NCI-H2227 (cell line): Measurements from ENCODE around the gene NFASC.

Experiments
- DNase-seq: peaks from one replicate; lab custom pipeline; 2025; ENCODE audit not compliant: unreplicated experiment; lab: John Stamatoyannopoulos, UW

Gene NFASC

DNA sequence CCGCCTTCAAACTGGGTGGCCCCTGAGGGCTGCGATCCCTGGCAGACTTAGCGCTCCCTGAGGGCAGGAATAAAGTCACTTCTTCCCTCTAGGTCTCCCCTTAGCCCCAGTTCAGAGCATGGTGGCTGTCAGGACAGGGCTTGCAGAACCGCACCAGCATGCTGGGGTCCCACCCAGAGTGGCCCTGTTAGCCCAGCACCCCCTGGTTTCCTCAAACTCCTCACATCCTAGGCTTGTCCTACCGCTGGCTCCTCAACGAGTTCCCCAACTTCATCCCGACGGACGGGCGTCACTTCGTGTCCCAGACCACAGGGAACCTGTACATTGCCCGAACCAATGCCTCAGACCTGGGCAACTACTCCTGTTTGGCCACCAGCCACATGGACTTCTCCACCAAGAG, 188.2 kb downstream of the NFASC start:
- no peak for DNase-seq

DNA sequence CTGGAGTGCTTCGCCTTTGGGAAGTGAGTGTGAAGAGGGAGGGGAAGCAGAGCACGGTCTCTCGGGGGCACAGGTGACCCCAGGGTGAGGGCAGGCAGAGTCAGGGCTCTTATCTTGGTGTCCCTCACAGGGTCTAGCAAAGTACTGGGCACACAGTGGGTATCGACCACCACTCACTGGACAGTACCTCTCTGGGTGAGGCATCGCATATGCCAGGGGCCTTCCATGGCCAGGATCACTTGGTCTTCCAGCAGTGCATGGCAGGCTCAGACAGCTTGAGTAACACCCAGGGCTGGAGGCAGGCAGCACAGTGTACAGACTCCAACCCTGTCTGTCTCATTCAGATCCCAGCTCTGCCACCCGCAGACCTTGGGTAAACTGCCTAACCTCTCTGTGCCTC, 189.0 kb downstream of the NFASC start:
- DNase-seq: no peak

DNA sequence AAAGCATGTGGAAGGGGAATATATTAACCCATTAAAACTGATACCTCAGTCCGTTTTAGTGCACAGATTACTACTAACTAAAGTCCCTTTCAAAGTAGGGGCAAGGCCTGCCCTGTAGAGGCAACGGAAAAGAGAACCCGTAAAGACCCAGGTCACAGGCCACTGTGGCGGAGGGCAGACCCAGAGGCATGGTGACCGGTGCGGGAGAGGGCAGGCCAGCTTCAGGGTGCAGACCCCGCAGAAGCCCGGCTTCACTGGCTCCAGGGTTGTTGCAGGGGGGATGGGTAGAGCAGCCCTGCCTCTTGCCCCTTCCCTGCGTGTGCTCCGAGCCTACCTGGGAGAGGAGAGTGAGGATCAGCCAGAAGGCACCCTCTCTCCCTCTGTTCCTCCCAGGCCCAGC, 190.1 kb downstream of the NFASC start:
- DNase-seq: no peak

DNA sequence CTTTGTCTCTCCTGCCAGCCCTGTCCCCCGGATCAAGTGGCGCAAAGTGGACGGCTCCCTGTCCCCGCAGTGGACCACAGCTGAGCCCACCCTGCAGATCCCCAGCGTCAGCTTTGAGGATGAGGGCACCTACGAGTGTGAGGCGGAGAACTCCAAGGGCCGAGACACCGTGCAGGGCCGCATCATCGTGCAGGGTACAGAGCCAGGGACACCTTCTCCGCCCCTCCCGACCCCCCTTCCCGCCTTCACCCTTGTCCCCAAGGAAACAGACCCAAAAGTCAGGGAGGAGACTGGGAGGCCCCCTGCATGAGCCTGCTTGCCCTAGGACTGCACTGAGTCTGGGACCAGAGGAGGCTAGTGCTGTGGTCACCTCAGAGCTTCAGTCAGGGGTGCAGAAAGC, 190.6 kb downstream of the NFASC start:
- DNase-seq: no peak

DNA sequence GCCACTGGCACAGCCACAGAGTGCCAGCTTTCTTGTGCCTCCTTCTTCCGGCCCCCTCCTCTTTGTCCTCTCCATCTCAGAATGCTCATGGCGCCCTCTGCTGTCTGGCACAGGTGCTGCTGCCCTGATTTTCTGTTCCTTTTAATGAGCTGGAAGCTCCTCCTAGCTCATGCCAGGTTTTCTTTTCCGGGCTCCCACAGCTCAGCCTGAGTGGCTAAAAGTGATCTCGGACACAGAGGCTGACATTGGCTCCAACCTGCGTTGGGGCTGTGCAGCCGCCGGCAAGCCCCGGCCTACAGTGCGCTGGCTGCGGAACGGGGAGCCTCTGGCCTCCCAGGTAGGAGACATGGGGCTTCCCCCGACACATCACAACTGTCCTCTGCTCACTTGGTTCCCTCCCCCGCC, 191.0 kb downstream of the NFASC start:
- peak; percentile 92 for DNase-seq

DNA sequence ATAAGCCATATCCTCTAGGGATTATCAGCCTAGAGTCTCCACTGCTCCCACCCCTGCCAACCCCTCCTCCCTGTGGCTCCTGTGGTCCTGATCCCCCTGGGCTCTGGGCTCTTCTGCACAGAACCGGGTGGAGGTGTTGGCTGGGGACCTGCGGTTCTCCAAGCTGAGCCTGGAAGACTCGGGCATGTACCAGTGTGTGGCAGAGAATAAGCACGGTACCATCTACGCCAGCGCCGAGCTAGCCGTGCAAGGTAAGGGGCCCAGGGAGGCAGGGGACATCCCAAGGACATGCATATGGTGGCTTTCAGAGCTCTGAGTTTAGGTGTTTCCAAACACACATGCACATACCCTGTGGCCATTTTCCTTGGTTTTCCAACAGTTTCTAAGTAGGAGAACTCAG, 191.7 kb downstream of the NFASC start:
- no peak for DNase-seq

DNA sequence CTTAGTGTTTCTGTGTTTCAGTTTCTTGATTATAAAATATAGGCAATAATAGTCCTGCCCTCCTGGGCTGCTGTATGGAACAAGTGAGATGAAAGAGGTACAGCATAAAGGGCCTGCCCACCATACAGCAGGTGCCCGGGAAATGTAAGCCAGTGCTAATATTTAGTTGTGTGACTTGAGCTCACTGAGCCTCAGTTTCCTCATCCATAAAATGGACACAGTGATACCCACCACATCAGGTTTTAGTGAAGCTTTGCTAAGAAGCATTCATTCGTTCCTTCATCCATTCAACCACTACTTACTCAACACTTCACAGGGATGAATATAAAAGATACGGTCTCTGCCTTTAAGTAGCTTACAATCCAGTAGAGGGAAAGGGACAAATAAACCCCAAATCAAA, 192.2 kb downstream of the NFASC start:
- no peak for DNase-seq

DNA sequence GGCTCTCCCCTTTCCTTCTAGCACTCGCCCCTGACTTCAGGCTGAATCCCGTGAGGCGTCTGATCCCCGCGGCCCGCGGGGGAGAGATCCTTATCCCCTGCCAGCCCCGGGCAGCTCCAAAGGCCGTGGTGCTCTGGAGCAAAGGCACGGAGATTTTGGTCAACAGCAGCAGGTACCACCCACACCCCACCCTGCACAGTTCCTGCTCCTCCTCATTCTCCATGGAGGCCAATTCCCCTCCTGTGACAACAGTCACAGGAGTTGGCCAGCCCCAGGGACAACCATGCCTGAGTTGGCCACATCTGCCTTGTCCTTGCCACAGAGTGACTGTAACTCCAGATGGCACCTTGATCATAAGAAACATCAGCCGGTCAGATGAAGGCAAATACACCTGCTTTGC, 193.6 kb downstream of the NFASC start:
- no peak for DNase-seq

DNA sequence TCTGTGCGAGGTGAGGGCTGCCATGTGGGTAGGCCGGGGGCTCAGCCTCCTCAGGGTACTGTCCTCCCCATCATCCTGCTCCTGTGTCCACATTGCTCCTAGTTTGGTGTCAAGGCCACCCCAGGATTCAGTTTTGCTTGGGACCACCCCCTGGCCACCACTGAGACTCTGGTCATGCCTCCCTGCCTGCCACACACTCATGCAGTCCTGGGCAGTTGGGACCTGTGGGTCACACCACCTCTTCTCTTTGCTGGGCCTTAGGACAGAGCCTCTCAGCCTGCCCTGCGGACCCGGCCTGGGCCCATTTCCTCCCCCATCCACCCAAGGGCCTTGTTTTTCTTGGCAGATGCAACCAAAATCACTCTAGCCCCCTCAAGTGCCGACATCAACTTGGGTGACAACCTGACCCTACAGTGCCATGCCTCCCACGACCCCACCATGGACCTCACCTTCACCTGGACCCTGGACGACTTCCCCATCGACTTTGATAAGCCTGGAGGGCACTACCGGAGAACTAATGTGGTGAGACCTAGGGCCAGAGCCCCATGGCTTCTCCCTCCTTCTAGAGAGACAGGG, 194.2 kb downstream of the NFASC start:
- no peak for DNase-seq

DNA sequence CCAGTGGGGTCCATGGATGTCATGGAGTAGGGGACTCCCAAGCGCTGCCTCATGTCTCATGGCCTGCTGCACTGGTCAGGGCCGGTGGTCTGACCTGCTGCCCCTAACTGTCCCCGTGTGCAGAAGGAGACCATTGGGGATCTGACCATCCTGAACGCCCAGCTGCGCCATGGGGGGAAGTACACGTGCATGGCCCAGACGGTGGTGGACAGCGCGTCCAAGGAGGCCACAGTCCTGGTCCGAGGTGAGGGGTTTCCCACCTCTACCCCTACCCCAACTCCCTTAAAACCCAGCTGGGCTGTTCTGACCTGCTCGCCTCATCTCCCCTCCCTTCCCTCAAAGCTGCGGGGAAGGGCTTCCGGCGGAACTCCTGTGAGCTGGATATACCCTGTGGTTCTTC, 195.0 kb downstream of the NFASC start:
- no peak for DNase-seq

DNA sequence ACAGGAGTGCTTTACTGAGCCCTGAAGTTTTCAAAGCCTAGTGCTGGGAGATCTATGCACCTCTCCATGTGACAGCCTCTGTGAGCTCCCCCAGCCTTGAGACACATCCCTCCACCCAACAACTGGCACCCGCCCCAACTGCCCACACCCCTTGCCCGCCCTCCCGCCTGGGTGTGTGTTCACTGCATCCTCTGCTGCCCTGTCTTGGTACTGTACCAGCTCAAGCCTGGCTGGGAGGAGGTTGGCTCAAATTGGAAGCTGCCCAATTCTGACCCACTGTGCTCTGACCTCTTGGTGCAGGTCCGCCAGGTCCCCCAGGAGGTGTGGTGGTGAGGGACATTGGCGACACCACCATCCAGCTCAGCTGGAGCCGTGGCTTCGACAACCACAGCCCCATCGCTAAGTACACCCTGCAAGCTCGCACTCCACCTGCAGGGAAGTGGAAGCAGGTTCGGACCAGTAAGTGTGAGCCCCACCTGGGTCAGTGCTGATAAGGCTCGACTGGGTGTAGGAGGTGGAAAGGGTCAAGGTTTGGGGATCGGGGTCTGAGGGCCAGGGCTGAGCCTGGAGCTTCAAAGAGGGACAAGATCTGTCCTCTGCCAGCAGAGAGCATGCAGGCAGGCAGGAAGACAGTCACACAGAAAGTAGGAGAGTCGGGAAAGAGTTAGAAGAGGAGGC, 195.6 kb downstream of the NFASC start:
- DNase-seq: no peak

DNA sequence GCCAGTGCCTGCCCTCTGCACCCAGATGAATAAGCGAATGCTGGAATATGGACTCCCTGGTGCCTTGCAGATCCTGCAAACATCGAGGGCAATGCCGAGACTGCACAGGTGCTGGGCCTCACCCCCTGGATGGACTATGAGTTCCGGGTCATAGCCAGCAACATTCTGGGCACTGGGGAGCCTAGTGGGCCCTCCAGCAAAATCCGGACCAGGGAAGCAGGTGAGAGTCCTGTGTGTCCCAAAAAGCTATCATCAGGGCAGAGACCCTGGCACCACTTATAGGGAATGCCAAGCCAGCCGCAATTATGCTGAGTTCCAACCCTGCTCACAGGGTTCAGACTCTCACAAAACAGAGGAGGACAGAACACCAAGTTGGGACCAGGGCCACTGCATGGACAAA, 196.4 kb downstream of the NFASC start:
- DNase-seq: no peak

DNA sequence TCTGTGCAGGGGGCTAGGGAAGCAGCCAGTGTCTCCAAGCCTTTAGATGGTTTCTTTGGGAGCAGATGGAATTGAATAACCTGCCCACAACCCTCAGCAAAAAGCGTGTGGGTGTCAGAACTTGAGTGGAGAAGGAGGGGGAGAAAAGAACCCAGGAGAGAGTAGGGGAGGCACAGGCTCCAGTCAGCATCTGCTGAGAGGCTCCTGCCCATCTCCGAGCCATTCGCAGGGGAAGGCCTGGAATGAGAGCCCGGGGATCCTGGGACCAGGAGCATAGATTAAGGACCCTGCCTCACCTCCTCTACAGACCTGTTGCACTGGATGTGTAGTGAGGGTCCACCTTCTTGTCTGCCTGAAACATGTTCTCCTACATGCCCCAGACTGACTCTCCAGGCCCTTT, 197.3 kb downstream of the NFASC start:
- DNase-seq: no peak

DNA sequence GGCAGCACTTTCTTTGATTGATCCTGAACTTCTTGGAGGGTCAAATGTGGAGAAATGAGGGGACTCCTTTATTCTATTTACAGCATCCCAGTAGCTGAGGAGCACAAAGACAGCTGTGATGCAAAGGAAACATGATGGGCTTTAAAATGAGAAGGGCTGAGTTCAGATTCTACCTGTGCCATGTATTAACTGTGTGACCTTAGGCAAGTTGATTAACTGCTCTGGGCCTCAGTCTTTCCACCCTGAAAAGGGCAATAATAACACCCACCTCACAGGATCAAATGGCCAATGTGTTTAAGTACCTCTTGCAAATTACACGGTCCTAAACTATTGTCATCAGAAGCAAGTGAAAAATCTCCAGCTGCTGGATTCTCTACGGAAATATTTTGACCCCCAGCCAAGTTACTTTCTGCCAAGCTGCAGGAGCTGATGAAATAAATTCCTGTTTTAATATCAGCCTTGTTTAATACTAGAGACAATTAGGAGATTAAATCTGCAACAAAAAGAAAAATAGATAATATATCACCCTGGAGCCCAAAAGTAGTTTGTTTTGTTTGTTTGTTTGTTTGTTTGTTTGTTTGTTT, 197.9 kb downstream of the NFASC start:
- DNase-seq: no peak

DNA sequence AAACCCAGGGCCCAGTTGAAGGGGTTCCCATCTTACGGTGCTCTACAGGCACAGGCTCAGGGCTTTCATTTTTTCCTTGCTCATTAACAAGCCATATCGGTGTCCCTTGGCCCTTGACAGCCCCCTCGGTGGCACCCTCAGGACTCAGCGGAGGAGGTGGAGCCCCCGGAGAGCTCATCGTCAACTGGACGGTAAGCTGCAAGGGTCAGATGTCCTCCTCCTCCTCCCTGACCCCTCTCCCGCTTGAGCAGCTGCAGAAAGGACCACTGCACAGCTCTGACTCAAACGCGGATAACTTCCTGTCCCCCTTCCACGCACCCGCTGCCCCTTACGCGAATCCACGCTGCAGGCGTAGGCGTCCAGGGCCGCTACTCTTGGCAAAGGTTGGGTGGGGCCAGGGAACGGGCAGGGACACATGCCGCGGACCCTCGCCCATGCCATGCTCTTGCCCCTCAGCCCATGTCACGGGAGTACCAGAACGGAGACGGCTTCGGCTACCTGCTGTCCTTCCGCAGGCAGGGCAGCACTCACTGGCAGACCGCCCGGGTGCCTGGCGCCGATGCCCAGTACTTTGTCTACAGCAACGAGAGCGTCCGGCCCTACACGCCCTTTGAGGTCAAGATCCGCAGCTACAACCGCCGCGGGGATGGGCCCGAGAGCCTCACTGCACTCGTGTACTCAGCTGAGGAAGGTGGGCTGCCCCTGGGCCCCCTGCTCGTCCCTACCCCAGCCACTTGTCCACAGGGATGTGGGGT, 198.9 kb downstream of the NFASC start:
- DNase-seq: no peak

DNA sequence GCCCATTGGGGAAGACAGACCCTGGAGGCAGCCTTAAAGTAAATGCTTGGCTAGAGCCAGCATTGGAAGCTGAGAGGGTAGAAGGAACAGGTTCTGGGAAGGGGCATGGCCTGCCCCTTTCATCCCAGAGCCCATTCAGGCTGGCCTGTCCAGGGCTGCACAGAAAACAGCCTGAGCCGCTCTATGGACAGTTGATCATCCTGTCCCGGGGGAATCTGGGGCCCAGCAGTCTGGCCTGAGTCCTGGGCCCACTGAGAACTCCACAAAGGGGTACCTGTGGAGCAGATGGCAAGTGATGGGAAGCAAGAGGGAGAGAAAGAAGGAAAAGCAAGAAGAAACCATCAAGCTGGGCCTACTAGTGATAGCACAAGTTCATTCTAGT, 200.4 kb downstream of the NFASC start:
- no peak for DNase-seq

DNA sequence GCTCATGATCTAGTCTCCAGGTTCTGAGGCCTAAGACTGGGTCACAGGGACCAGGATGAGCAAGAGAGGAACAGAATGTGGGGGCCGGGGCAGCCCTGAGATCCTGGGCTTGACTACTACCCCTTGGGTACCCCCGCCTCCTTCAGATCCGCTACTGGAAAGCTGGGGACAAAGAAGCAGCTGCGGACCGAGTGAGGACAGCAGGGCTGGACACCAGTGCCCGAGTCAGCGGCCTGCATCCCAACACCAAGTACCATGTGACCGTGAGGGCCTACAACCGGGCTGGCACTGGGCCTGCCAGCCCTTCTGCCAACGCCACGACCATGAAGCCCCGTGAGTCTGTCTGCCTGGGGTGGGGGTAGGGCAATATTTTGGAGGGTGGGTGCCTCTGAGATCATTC, 201.1 kb downstream of the NFASC start:
- DNase-seq: no peak

DNA sequence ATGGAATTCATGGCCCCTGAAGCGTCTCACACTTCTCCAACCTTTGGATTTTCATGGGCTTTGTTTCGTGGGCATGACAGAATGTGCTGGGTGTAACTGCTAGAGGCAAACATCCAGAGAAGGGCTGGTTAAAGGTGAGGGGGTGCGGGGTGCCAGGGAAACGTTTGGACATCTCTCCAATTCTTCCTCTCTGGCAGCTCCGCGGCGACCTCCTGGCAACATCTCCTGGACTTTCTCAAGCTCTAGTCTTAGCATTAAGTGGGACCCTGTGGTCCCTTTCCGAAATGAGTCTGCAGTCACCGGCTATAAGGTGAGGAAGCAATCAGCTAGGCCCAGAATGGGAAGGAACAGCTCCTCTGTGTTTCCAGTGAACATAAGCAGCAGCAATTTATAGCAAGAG, 201.6 kb downstream of the NFASC start:
- no peak for DNase-seq
